ENCODE data around the gene SCAF11.

SCAF11 gene

GRCh38 chr12:45939759-45940158, 50.6 kb downstream of the SCAF11 start:
- no peak overlapping the region for H3K27ac ChIP-seq
- TF ChIP-seq CTCF (IDR thresholded peaks at IDR 0.05; ENCODE audit: low read depth, low read length, missing control alignments): no peak
- H3K4me3 ChIP-seq (ENCODE audit: low read depth, low read length): no peak overlapping the region
- H3K36me3 ChIP-seq (replicated peaks): no peaks in the 10 kb centered on the region
- DNase-seq: no peak
- H3K27me3 ChIP-seq (replicated peaks): no peaks in the 10 kb centered on the region
- in situ Hi-C loops (cut with HindIII; ENCODE audit: low pct_ligation_motif_present, low sequenced_read_pairs): no loop called here

- Histone ChIP-seq H3K27me3 (replicated peaks) (no peaks in the 10 kb centered on the region), H3K27ac (no peak overlapping the region), H3K36me3 (replicated peaks) (no peaks in the 10 kb centered on the region), H3K4me3 (ENCODE audit: low read depth, low read length) (no peak overlapping the region)
- in situ Hi-C loops (cut with HindIII; ENCODE audit: low pct_ligation_motif_present, low sequenced_read_pairs): no loop called here
- no peak for TF ChIP-seq CTCF (IDR thresholded peaks at IDR 0.05; ENCODE audit: low read depth, low read length, missing control alignments)
- DNase-seq: no peak
Measured at GRCh38 chr12:45938566-45938965, 51.8 kb downstream of the SCAF11 start.

- Histone ChIP-seq H3K27me3 (replicated peaks) (no peaks in the 10 kb centered on the region), H3K27ac (no peak overlapping the region), H3K36me3 (replicated peaks) (peaks cover 18% of the 10 kb centered on the region), H3K4me3 (ENCODE audit: low read depth, low read length) (no peak overlapping the region)
- no peak for DNase-seq
- in situ Hi-C loops (cut with HindIII; ENCODE audit: low pct_ligation_motif_present, low sequenced_read_pairs): no loop called here
- TF ChIP-seq CTCF (IDR thresholded peaks at IDR 0.05; ENCODE audit: low read depth, low read length, missing control alignments): no peak
Measured at GRCh38 chr12:45934956-45935355, 55.4 kb downstream of the SCAF11 start.

GRCh38 chr12:45933504-45933903, 56.9 kb downstream of the SCAF11 start:
- H3K36me3 ChIP-seq (replicated peaks): peaks cover 22% of the 10 kb centered on the region
- no peak for DNase-seq
- in situ Hi-C loops (cut with HindIII; ENCODE audit: low pct_ligation_motif_present, low sequenced_read_pairs): no loop called here
- no peak overlapping the region for H3K27ac ChIP-seq
- no peak for TF ChIP-seq CTCF (IDR thresholded peaks at IDR 0.05; ENCODE audit: low read depth, low read length, missing control alignments)
- no peaks in the 10 kb centered on the region for H3K27me3 ChIP-seq (replicated peaks)
- no peak overlapping the region for H3K4me3 ChIP-seq (ENCODE audit: low read depth, low read length)

GRCh38 chr12:45930369-45930768, 60.0 kb downstream of the SCAF11 start:
- H3K27me3 ChIP-seq (replicated peaks): no peaks in the 10 kb centered on the region
- H3K36me3 ChIP-seq (replicated peaks): peaks cover 40% of the 10 kb centered on the region
- no peak overlapping the region for H3K27ac ChIP-seq
- in situ Hi-C loops (cut with HindIII; ENCODE audit: low pct_ligation_motif_present, low sequenced_read_pairs): no loop called here
- DNase-seq: no peak
- no peak overlapping the region for H3K4me3 ChIP-seq (ENCODE audit: low read depth, low read length)
- no peak for TF ChIP-seq CTCF (IDR thresholded peaks at IDR 0.05; ENCODE audit: low read depth, low read length, missing control alignments)

- no peak overlapping the region for H3K27ac ChIP-seq
- no peak for DNase-seq
- no peak overlapping the region for H3K4me3 ChIP-seq (ENCODE audit: low read depth, low read length)
- in situ Hi-C loops (cut with HindIII; ENCODE audit: low pct_ligation_motif_present, low sequenced_read_pairs): no loop called here
- no peak for TF ChIP-seq CTCF (IDR thresholded peaks at IDR 0.05; ENCODE audit: low read depth, low read length, missing control alignments)
- no peaks in the 10 kb centered on the region for H3K27me3 ChIP-seq (replicated peaks)
- H3K36me3 ChIP-seq (replicated peaks): peaks cover 52% of the 10 kb centered on the region
Measured at GRCh38 chr12:45928309-45928708, 62.1 kb downstream of the SCAF11 start.
